Fibroblast of upper back skin (primary cell): ENCODE results near the gene YWHAH.

ENCODE experiments used
- DNase-seq: peaks from one replicate; pipeline ENCODE4 v3.0.0-alpha.2; 2013

The YWHAH gene

GRCh38 chr22:31983911-31984656 is 39.7 kb downstream of the YWHAH start:
- no peak for DNase-seq

GRCh38 chr22:31987218-31987617 is 42.9 kb downstream of the YWHAH start:
- DNase-seq = no peak

GRCh38 chr22:31991102-31991839 is 46.9 kb downstream of the YWHAH start:
- no peak for DNase-seq

GRCh38 chr22:31995046-31995445 is 50.7 kb downstream of the YWHAH start:
- DNase-seq = no peak

GRCh38 chr22:31995807-31996206 is 51.5 kb downstream of the YWHAH start:
- no peak for DNase-seq

GRCh38 chr22:31998784-31999385 is 54.5 kb downstream of the YWHAH start:
- DNase-seq = no peak

GRCh38 chr22:32000181-32000580 is 55.8 kb downstream of the YWHAH start:
- no peak for DNase-seq

GRCh38 chr22:32005453-32005852 is 61.1 kb downstream of the YWHAH start:
- DNase-seq = peak; percentile 12
